Right lobe of liver (tissue), 4 donors: ENCODE data around the gene ALG14.

Experiments
- CTCF ChIP-seq, 4 donors: fragments of 200-600 bp in 3 of 4; fragments of 450-650 bp in 1 of 4; IDR thresholded peaks; one replicate each; pipeline versions ENCODE4 v1.5.1 to v1.8.0; 2016 to 2022; ENCODE audit warnings: antibody characterized with exemption in 4 of 4, mild to moderate bottlenecking in 2 of 4
- POLR2A ChIP-seq: fragments of 450-650 bp; IDR thresholded peaks from one replicate; pipeline ENCODE4 v1.6.1; 2017; ENCODE audit warnings: antibody characterized with exemption, mild to moderate bottlenecking
- donor health status: DM: no; HTN: no; CAD: no.
- donor health status: DM: no; HTN: no; CAD: no.
- donor health status: DM: no; HTN: yes; CAD: no.

GRCh38 chr1:95098196-95098595 is 25.4 kb upstream of the ALG14 start:
- TF ChIP-seq CTCF (IDR thresholded peaks at IDR 0.05) (no peak), POLR2A (no peak)
